Keratinocyte (primary cell): Measurements from ENCODE around the gene RASGEF1C.

Source experiments
- CTCF ChIP-seq, 3 experiments: IDR thresholded peaks in 1 of 3; conservative IDR thresholded peaks in 1 of 3; optimal IDR thresholded peaks in 1 of 3; 2 replicates in 2 of 3; 3 replicates in 1 of 3; pipeline versions ENCODE3 to v1.5.1; 2011; ENCODE audit warnings: low read length in 3 of 3, mild to moderate bottlenecking in 3 of 3, moderate library complexity in 2 of 3, control low read depth in 1 of 3, inconsistent platforms in 1 of 3; ENCODE audit not compliant: insufficient read depth in 2 of 3; ENCODE audit errors: extremely low read depth in 1 of 3
- EZH2 ChIP-seq: IDR thresholded peaks from one replicate; pipeline ENCODE4 v1.6.1; 2012; ENCODE audit warnings: inconsistent platforms, mild to moderate bottlenecking, low read length, moderate library complexity

- no peak for TF ChIP-seq CTCF (optimal IDR thresholded peaks at IDR 0.05 in 1 of 3, IDR thresholded peaks at IDR 0.05 in 1 of 3, conservative IDR thresholded peaks at IDR 0.05 in 1 of 3; ENCODE audit: extremely low read depth in 1 of 3, insufficient read depth in 2 of 3, low read length in 3 of 3)
- TF ChIP-seq EZH2 = no peak
Observed at GRCh38 chr5:180180846-180181245, 28.2 kb downstream of the RASGEF1C start.
